GM23338 (cell line): ENCODE data around the gene SMIM10. TPM values are rescaled to one million over a fixed set of nuclear protein-coding genes. Genes with fewer than 3 reads are reported as not detected.
"Not testable (repeated sequence)": the region's sequence is repeated elsewhere in the genome, so short reads cannot be mapped to it uniquely, and the experiment has no call there.

Experiments used
- ATAC-seq: fragments of 200-7000 bp; cut with Tn5 transposase; 3 replicates; pipeline ENCODE4 v1.9.1; 2020
- DNase-seq: peaks from one replicate; pipeline ENCODE4 v3.0.0-alpha.2; 2015; ENCODE audit warnings: low spot score
- H2AFZ ChIP-seq: fragments of 200-600 bp; sonication (generic); 2 replicates; pipeline ENCODE4 v1.8.0; 2016; ENCODE audit warnings: antibody characterized with exemption, mild to moderate bottlenecking, moderate library complexity
- H3F3A ChIP-seq: fragments of 200-600 bp; sonication (generic); replicated peaks from 2 replicates; pipeline ENCODE4 v1.8.0; 2017; ENCODE audit warnings: antibody characterized with exemption, mixed run types, low read depth
- H3K27ac ChIP-seq: fragments of 200-600 bp; sonication (generic); 2 replicates; pipeline ENCODE4 v1.6.1; 2016; ENCODE audit warnings: low read depth
- H3K27me3 ChIP-seq: fragments of 200-600 bp; sonication (generic); 2 replicates; pipeline ENCODE4 v1.8.0; 2016; ENCODE audit warnings: mild to moderate bottlenecking, mixed run types, moderate library complexity; ENCODE audit not compliant: insufficient read depth
- H3K36me3 ChIP-seq: fragments of 200-600 bp; sonication (generic); 2 replicates; pipeline ENCODE4 v1.8.0; 2016; ENCODE audit warnings: mild to moderate bottlenecking; ENCODE audit not compliant: insufficient read depth
- H3K4me1 ChIP-seq: fragments of 200-600 bp; sonication (generic); 2 replicates; pipeline ENCODE4 v1.8.0; 2016; ENCODE audit warnings: mild to moderate bottlenecking, moderate library complexity; ENCODE audit not compliant: insufficient read depth
- H3K4me2 ChIP-seq: fragments of 200-600 bp; sonication (generic); 2 replicates; pipeline ENCODE4 v1.7.1; 2017; ENCODE audit warnings: mixed run types
- H3K4me3 ChIP-seq: fragments of 200-600 bp; sonication (generic); 2 replicates; pipeline ENCODE4 v1.6.1; 2016; ENCODE audit warnings: mixed run types
- H3K79me2 ChIP-seq: fragments of 200-600 bp; sonication (generic); replicated peaks from 2 replicates; pipeline ENCODE4 v1.8.0; 2017; ENCODE audit warnings: mild to moderate bottlenecking; ENCODE audit not compliant: insufficient read depth
- H3K9me2 ChIP-seq: fragments of 200-600 bp; sonication (generic); 2 replicates; pipeline ENCODE4 v1.8.0; 2017; ENCODE audit not compliant: insufficient read depth
- H4K20me1 ChIP-seq: fragments of 200-600 bp; sonication (generic); replicated peaks from 2 replicates; pipeline ENCODE4 v1.8.0; 2017; ENCODE audit warnings: mild to moderate bottlenecking; ENCODE audit not compliant: insufficient read depth
- H3K27ac Mint-ChIP-seq: 2 replicates; pipeline ENCODE4 v1.8.0; 2020; ENCODE audit warnings: inconsistent platforms, mild to moderate bottlenecking, moderate library complexity, mixed read lengths
- H3K27me3 Mint-ChIP-seq: 3 replicates; pipeline ENCODE4 v1.8.0; 2022; ENCODE audit warnings: low read depth, mild to moderate bottlenecking, moderate library complexity, mixed read lengths, inconsistent platforms; ENCODE audit not compliant: insufficient read depth, poor library complexity
- H3K36me3 Mint-ChIP-seq: 3 replicates; pipeline ENCODE4 v1.8.0; 2021; ENCODE audit warnings: low read depth, mild to moderate bottlenecking, inconsistent platforms, moderate library complexity, mixed read lengths
- H3K4me1 Mint-ChIP-seq: 3 replicates; pipeline ENCODE4 v1.8.0; 2020; ENCODE audit warnings: mild to moderate bottlenecking, inconsistent platforms, mixed read lengths
- H3K4me3 Mint-ChIP-seq: 3 replicates; pipeline ENCODE4 v1.8.0; 2021; ENCODE audit warnings: moderate library complexity, mild to moderate bottlenecking, inconsistent platforms, mixed read lengths
- H3K9me3 Mint-ChIP-seq: 3 replicates; pipeline ENCODE4 v1.8.0; 2020; ENCODE audit warnings: moderate library complexity, mild to moderate bottlenecking, inconsistent platforms, mixed read lengths
- polyA plus RNA-seq: library from polyadenylated mRNA; unstranded; fragments of >200 nt; fragmentation: Nextera tagmentation; extraction: Ambion mirVana; gene quantifications from 2 replicates; pipeline ENCODE4 v1.2.1, GENCODE V29; 2016
- total RNA-seq: library from RNA; depleted of rRNA; stranded (reverse); fragments of >200 nt; shearing (Covaris generic); gene quantifications from 2 replicates; pipeline ENCODE4 v1.2.3, GENCODE V29; 2014; rRNA removed

SMIM10 gene
- total and polyA plus RNA-seq, 2 experiments from 2014 or later = 1.7 to 4.8 TPM

DNA sequence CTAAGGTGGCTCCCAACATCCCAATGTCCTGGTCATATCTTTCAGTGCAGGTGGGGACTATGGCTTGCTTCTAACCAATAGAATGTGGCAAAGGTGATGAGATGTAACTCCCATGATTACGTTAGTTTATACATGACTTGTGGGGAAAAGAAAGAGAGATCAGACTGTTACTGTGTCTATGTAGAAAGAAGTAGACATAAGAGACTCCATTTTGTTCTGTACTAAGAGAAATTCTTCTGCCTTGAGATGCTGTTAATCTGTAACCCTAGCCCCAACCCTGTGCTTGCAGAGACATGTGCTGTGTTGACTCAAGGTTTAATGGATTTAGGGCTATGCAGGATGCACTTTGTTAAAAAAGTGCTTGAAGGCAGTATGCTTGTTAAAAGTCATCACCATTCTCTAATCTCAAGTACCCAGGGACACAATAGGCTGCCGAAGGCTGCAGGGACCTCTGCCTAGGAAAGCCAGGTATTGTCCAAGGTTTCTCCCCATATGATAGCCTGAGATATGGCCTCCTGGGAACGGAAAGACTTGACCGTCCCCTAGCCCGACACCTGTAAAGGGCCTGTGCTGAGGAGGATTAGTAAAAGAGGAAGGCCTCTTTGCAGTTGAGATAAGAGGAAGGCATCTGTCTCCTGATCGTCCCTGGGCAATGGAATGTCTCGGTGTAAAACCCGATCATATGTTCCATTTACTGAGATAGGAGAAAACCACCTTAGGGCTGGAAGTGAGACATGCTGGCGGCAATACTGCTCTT, 39.6 kb downstream of the SMIM10 start:
- not testable (repeated sequence) for H3K27me3 ChIP-seq, H4K20me1 ChIP-seq, H3F3A ChIP-seq, H2AFZ ChIP-seq, H3K79me2 ChIP-seq, H3K36me3 ChIP-seq, H3K9me2 ChIP-seq, H3K27ac Mint-ChIP-seq, H3K27ac ChIP-seq, H3K4me3 ChIP-seq, DNase-seq, H3K27me3 Mint-ChIP-seq, ATAC-seq, H3K4me2 ChIP-seq, H3K9me3 Mint-ChIP-seq
- H3K4me1 ChIP-seq = peaks cover 13% of the 10 kb centered on the region; the same call in 1 of the 2 replicates
- peaks cover 23% of the 10 kb centered on the region for H3K4me1 Mint-ChIP-seq
- peak overlapping the region; percentile 9; the same call in 1 of the 3 replicates for H3K4me3 Mint-ChIP-seq
- peaks cover 21% of the 10 kb centered on the region; the same call in 2 of the 3 replicates for H3K36me3 Mint-ChIP-seq

DNA sequence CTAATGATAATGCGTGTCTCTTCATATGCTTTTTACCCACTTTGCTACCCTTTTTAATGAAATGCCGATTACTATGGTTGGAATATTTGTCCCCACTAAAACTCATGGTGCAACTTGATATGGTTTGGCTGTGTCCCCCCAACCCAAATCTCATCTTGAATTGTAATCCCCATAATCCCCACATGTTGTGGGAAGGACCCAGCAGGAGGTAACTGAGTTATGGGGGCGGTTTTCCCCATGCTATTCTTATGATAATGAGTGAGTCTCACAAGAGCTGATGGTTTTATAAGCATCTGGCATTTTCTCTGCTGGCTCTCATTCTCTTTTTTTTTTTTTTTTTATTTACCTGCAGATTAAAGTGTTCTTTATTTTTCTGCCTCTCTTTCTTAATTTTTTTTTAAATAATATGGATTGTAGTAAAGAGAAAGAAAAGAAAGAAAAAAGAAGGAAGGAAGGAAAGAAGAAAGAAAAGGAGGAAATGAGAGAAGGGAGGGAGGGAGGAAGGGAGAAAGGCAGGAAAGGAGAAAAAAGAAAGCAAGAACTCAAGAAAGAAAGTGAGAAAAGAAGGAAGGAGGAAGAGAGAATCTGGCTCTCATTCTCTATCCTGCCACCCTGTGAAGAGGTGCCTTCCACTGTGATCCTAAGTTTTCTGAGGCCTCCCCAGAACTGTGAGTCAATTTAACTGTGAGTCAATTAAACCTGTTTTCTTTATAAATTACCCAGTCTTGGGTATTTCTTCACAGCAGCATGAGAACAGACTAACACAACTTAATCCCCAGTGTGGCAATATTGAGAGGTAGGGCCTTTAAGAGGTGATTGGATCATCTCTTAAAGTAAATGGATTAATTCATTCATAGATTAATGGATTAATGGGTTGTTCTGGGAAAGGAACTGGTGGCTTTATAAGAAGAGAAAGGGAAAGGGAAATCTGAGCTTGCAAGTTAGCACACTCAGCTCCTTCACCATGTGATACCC, 50.6 kb downstream of the SMIM10 start:
- not testable (repeated sequence) for H3K9me2 ChIP-seq, H2AFZ ChIP-seq, H4K20me1 ChIP-seq, H3K36me3 ChIP-seq, H3K27me3 ChIP-seq, H3K4me3 Mint-ChIP-seq, H3K27me3 Mint-ChIP-seq, H3K4me1 Mint-ChIP-seq, H3K9me3 Mint-ChIP-seq, H3F3A ChIP-seq, ATAC-seq, H3K4me3 ChIP-seq, H3K79me2 ChIP-seq
- Histone ChIP-seq H3K27ac (peak overlapping the region; percentile 95), H3K4me2 (peak overlapping the region; percentile 69), H3K4me1 (peaks cover 21% of the 10 kb centered on the region)
- Mint-ChIP-seq H3K36me3 (peaks cover 15% of the 10 kb centered on the region; the same call in 2 of the 3 replicates), H3K27ac (peak overlapping the region; percentile 77)
- peak; percentile 52 for DNase-seq

Other genes with a start within 250 kb of the SMIM10 start
- gene PABIR2, start 193.8 kb upstream of the SMIM10 start, total RNA-seq = 25.7 and 37.7 TPM in 2 replicates
- 15.2 and 16.2 TPM in 2 replicates for gene PABIR2, start 193.8 kb upstream of the SMIM10 start, polyA plus RNA-seq
- gene MOSPD1, start 75.7 kb upstream of the SMIM10 start, total RNA-seq = 19.8 and 29.6 TPM in 2 replicates
- gene MOSPD1, start 75.7 kb upstream of the SMIM10 start, polyA plus RNA-seq = 16.8 and 17.3 TPM in 2 replicates
- 4.4 and 4.9 TPM in 2 replicates for gene RTL8B, start 31.6 kb downstream of the SMIM10 start, total RNA-seq
- 7.6 and 10.1 TPM in 2 replicates for gene RTL8B, start 31.6 kb downstream of the SMIM10 start, polyA plus RNA-seq
- gene RTL8C, start 41.4 kb downstream of the SMIM10 start, total RNA-seq = 34.4 and 37.4 TPM in 2 replicates
- 110 and 112 TPM in 2 replicates for gene RTL8C, start 41.4 kb downstream of the SMIM10 start, polyA plus RNA-seq
- gene RTL8A, start 61.1 kb downstream of the SMIM10 start, total RNA-seq = 15.6 and 17.2 TPM in 2 replicates
- gene RTL8A, start 61.1 kb downstream of the SMIM10 start, polyA plus RNA-seq = 140 and 148 TPM in 2 replicates
- gene SMIM10L2B, start 107.7 kb downstream of the SMIM10 start, total RNA-seq = 4.1 and 5.2 TPM in 2 replicates
- gene SMIM10L2B, start 107.7 kb downstream of the SMIM10 start, polyA plus RNA-seq = 1.4 and 2.0 TPM in 2 replicates
- not detected in 2 replicates for gene ETDB, start 129.5 kb downstream of the SMIM10 start, total RNA-seq
- not detected in 2 replicates for gene ETDB, start 129.5 kb downstream of the SMIM10 start, polyA plus RNA-seq
- not detected in 2 replicates for gene CT55, start 180.4 kb downstream of the SMIM10 start, total RNA-seq
- gene CT55, start 180.4 kb downstream of the SMIM10 start, polyA plus RNA-seq = not detected in 2 replicates